ENCODE results near the gene RNU6-7. TPM values are rescaled to one million over a fixed set of nuclear protein-coding genes. Genes with fewer than 3 reads are reported as not detected.

Gene RNU6-7
- total and polyA plus RNA-seq, 2 of the 13 experiments (the other 11 are each of a cell fraction or from before 2014, with no cell fraction given), result under 0.01 TPM; not detected in 1

- 0 out of 2 replicates have a peak, but pooled peaks have one; percentile 48 for TF ChIP-seq ETV6 (CRISPR knock-in tag; conservative IDR thresholded peaks at IDR 0.05)
- TF ChIP-seq PLSCR1 (CRISPR knock-in tag; IDR thresholded peaks at IDR 0.05; ENCODE audit: borderline replicate concordance), result no peak
- TF ChIP-seq ZNF207 (IDR thresholded peaks at IDR 0.05; ENCODE audit: borderline replicate concordance), result 0 out of 2 replicates have a peak, but pooled peaks have one; percentile 13
- no peak for TF ChIP-seq NR2F6 (IDR thresholded peaks at IDR 0.05)
- TF ChIP-seq NR2F6 (CRISPR knock-in tag; IDR thresholded peaks at IDR 0.05), result no peak
- TF ChIP-seq ZNF766 (CRISPR knock-in tag; IDR thresholded peaks at IDR 0.05; ENCODE audit: borderline replicate concordance), result no peak; the same call in 1 of the 2 replicates
- no peak for TF ChIP-seq HHEX (CRISPR knock-in tag; IDR thresholded peaks at IDR 0.05)
- peak; percentile 48; the same call in 1 of the 2 replicates for TF ChIP-seq THAP9 (CRISPR knock-in tag; IDR thresholded peaks at IDR 0.05; ENCODE audit: borderline replicate concordance)
- TF ChIP-seq IRF2 (CRISPR knock-in tag; IDR thresholded peaks at IDR 0.05), result no peak; the same call in 1 of the 2 replicates
- TF ChIP-seq TFDP1 (CRISPR knock-in tag; IDR thresholded peaks at IDR 0.05; ENCODE audit: borderline replicate concordance), result peak; percentile 47; the same call in 1 of the 2 replicates
- no peak; the same call in 1 of the 2 replicates for TF ChIP-seq ZNF749 (CRISPR knock-in tag; IDR thresholded peaks at IDR 0.05; ENCODE audit: borderline replicate concordance)
- no peak for TF ChIP-seq ZNF383 (CRISPR knock-in tag; IDR thresholded peaks at IDR 0.05; ENCODE audit: borderline replicate concordance)
- TF ChIP-seq MBD4 (IDR thresholded peaks at IDR 0.05; ENCODE audit: borderline replicate concordance, low read length), result no peak
- TF ChIP-seq ERF (CRISPR knock-in tag; IDR thresholded peaks at IDR 0.05), result no peak; the same call in 1 of the 2 replicates
- TF ChIP-seq EZH2 (conservative IDR thresholded peaks at IDR 0.05; ENCODE audit: low read depth, low read length), result no peak
- TF ChIP-seq ONECUT2 (CRISPR knock-in tag; IDR thresholded peaks at IDR 0.05), result no peak
- TF ChIP-seq ZSCAN25 (CRISPR knock-in tag; IDR thresholded peaks at IDR 0.05), result 0 out of 2 replicates have a peak, but pooled peaks have one; percentile 51
- TF ChIP-seq ZNF512B (CRISPR knock-in tag; IDR thresholded peaks at IDR 0.05; ENCODE audit: borderline replicate concordance), result peak; percentile 98
- TF ChIP-seq TEAD2 (CRISPR knock-in tag; IDR thresholded peaks at IDR 0.05), result 0 out of 2 replicates have a peak, but pooled peaks have one; percentile 35
- no peak for TF ChIP-seq BHLHE40 (IDR thresholded peaks at IDR 0.05; ENCODE audit: low read length)
- no peak; the same call in 1 of the 2 replicates for TF ChIP-seq NKX3-1 (CRISPR knock-in tag; IDR thresholded peaks at IDR 0.05)
- TF ChIP-seq ZNF670 (CRISPR knock-in tag; IDR thresholded peaks at IDR 0.05; ENCODE audit: borderline replicate concordance), result no peak
Measured at GRCh38 chr14:32201816-32202490, at the start of gene RNU6-7 (continued).
